ENCODE measurements around the gene CACHD1.
"Not testable (repeated sequence)": the region's sequence is repeated elsewhere in the genome, so short reads cannot be mapped to it uniquely, and the experiment has no call there.

Gene CACHD1

DNA sequence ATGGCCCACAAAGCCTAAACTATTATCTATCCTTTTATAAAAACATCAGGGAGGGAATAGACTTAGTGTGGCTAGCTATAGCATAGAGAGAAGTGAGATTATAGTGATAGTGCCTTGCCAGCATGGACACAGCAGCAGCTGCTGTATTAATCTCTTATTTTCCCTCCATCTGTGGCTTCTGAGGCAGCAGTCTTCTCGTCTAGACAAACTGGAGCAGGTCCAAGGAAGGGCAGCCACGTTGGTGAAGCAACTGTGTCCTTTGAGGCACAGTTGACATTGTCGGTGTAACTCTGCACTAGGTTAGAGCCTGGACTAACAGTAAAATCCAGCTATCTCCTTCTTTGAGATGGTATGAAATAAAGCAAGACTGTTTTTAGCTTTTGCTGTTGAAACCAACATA lies 131.3 kb downstream of the CACHD1 start:
- no peak for DNase-seq (ENCODE audit: low read depth)
- TF ChIP-seq, protein P1, sequence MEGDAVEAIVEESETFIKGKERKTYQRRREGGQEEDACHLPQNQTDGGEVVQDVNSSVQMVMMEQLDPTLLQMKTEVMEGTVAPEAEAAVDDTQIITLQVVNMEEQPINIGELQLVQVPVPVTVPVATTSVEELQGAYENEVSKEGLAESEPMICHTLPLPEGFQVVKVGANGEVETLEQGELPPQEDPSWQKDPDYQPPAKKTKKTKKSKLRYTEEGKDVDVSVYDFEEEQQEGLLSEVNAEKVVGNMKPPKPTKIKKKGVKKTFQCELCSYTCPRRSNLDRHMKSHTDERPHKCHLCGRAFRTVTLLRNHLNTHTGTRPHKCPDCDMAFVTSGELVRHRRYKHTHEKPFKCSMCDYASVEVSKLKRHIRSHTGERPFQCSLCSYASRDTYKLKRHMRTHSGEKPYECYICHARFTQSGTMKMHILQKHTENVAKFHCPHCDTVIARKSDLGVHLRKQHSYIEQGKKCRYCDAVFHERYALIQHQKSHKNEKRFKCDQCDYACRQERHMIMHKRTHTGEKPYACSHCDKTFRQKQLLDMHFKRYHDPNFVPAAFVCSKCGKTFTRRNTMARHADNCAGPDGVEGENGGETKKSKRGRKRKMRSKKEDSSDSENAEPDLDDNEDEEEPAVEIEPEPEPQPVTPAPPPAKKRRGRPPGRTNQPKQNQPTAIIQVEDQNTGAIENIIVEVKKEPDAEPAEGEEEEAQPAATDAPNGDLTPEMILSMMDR (IDR thresholded peaks at IDR 0.05; ENCODE audit: low read length, missing control alignments) = no peak
- H3K4me3 ChIP-seq (replicated peaks; ENCODE audit: low read depth, low read length) = no peak overlapping the region

DNA sequence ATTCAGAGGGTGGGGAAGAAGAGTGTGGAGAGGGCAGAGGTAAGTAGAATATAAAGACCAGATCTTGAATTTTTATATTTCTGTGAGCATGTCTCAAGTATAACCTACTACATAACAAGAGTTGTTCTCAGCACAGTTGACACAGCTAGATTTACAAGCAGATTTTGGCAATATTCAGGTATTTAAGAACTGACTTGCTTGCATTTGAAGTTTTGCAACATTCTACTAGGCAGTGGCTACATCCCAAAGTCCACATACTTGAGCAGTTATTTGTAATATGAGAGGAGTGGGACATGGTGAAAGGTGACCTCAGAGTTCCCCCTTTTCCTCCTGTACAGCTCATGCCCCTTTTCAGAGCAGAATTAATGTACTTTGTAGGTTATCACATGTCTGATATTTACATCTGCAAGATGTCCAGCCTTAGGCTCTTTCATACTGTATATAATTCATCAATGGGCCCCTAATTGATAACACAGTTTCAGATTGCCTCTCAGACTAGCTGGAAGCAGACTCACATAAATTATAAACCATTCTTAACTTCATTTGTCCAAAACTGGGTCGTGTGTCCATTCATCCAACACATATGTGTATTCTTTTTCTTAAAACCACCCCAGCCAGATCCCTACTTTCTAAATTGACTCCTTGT lies 138.2 kb downstream of the CACHD1 start:
- H3K4me3 ChIP-seq (replicated peaks; ENCODE audit: low read depth, low read length) = no peak overlapping the region
- no peak for DNase-seq (ENCODE audit: low read depth)
- TF ChIP-seq, protein P1 (IDR thresholded peaks at IDR 0.05; ENCODE audit: low read length, missing control alignments) = no peak

DNA sequence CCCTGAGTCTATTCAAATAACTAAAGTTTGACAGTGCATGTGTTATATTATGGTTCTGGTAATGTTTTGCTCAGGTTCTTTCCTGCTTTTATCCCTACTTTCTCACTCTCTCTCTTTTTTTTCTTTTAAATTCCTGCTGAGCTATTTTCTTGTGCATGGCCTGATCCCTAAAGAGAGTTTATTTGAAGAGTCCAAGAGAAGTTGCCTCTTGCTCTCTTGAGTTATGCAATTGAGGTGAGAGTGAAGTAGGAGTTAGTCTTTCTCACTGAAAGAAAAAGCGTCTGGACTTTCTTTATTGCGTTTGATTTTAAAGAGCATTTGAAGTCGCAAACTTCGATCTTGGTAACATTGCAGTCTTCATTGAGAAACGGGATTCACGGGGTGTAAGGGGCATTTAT lies 138.7 kb downstream of the CACHD1 start:
- H3K4me3 ChIP-seq (replicated peaks; ENCODE audit: low read depth, low read length) = no peak overlapping the region
- TF ChIP-seq, protein P1 (IDR thresholded peaks at IDR 0.05; ENCODE audit: low read length, missing control alignments) = no peak
- DNase-seq (ENCODE audit: low read depth) = no peak

DNA sequence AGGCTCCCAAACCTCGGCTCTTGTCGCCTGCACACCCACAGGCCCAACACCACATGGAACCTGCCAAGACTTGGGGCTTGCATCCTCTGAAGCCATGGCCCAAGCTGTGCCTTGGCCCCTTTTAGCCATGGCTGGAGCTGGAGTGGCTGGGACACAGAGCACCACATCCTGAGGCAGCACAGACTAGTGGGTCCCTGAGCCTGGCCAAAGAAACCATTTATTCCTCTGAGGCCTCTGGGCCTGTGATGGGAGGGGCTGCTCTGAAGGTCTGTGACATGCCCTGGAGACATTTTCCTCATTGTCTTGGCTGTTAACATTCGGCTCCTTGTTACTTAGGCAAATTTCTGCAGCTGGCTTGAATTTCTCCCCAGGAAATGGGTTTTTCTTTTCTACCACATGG lies 141.0 kb downstream of the CACHD1 start:
- H3K4me3 ChIP-seq (replicated peaks; ENCODE audit: low read depth, low read length); DNase-seq (ENCODE audit: low read depth): not testable (repeated sequence)

DNA sequence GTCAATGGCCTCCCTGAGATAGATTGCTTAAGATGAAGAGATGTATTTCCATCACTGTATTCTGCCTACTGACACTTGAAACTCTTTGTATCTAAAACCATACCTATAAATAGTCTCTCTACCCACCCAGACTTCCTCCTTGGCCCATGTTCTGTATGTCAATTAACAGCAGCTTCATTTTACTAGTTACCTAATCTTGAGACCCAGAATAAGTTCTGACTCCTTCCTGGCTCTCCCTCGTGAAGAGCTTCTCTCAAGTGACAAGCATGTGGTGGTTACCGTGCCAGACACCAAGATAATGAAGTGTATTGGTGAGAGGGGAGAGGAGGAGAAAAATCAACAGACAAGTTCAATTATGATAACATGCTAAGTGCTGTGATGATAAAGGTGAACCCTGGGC lies 146.1 kb downstream of the CACHD1 start:
- DNase-seq (ENCODE audit: low read depth) = no peak
- TF ChIP-seq, protein P1 (IDR thresholded peaks at IDR 0.05; ENCODE audit: low read length, missing control alignments) = no peak
- no peak overlapping the region for H3K4me3 ChIP-seq (replicated peaks; ENCODE audit: low read depth, low read length)

DNA sequence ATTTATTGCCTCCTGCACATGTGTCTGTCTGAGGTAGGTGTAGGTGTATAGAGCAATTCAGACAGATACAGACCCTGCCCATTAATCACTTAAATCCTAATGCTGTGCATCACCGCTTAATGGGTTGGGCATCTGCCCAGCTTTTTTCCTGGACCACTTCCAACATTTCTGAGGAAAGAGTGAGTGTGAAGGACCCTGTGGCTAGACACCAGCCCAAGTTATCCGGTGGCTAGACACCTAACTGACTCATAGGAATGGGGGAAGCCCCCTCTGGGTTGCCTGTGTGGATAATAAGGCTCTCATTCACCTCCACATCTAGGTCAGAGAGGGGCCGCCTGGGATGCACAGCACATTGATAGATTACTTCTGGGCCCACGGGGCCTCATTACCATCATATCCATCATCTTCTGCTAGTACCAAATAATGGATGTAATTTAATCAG lies 153.8 kb downstream of the CACHD1 start:
- H3K4me3 ChIP-seq (replicated peaks; ENCODE audit: low read depth, low read length) = no peak overlapping the region
- TF ChIP-seq, protein P1 (IDR thresholded peaks at IDR 0.05; ENCODE audit: low read length, missing control alignments) = no peak
- peak; percentile 28 for DNase-seq (ENCODE audit: low read depth)

DNA sequence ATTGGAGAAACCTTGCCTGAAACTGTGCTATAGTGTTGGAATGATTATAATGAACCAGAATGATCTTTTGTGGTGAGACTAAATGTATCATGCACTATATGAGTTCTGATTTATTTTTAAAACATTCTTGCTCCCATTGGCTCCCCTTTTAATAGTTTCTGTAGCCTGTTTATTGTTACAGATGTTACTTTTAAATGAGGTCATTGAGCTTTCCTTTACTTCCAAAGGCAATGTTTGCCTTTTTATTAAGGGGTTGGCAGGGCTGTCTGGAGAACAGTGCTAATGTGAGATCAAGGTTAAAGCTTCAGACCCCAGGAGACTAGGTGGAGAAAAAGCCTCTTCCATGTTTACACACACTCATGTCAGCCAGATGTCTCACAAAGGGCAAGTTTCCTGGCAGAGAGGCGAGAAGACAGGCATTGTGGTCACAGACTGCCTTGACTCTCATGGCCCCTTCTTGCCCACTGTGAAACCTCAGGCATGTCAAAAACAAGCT lies 154.3 kb downstream of the CACHD1 start:
- no peak overlapping the region for H3K4me3 ChIP-seq (replicated peaks; ENCODE audit: low read depth, low read length)
- DNase-seq (ENCODE audit: low read depth) = peak; percentile 14
- TF ChIP-seq, protein P1 (IDR thresholded peaks at IDR 0.05; ENCODE audit: low read length, missing control alignments) = no peak
